GM19240 (cell line): Measurements from ENCODE around the gene ARHGAP32.
"Not testable (repeated sequence)": the region's sequence is repeated elsewhere in the genome, so short reads cannot be mapped to it uniquely, and the experiment has no call there.

Experiments
- DNase-seq: peaks from one replicate; pipeline ENCODE4 v3.0.0; 2011; ENCODE audit warnings: low spot score; ENCODE audit not compliant: insufficient read length

ARHGAP32 gene

DNA sequence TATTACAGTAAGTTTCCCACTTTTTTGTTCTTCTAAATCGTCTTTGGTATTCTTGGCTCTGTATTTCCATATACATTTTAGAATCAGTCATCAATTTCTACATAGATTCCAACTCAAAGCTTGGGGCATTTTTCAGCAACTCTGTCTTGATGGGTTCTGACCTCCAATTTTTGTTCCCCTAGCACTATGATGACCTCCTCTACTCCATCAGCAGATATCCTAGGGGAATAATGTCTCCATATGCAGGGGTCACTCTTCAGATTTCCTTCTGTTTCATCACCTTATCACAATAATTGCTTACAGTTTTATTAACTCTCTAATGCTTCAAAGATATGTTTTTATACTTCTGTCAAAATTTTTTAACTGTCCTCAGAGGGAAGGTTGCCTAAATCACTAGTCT lies 158.1 kb downstream of the ARHGAP32 start:
- DNase-seq = no peak

DNA sequence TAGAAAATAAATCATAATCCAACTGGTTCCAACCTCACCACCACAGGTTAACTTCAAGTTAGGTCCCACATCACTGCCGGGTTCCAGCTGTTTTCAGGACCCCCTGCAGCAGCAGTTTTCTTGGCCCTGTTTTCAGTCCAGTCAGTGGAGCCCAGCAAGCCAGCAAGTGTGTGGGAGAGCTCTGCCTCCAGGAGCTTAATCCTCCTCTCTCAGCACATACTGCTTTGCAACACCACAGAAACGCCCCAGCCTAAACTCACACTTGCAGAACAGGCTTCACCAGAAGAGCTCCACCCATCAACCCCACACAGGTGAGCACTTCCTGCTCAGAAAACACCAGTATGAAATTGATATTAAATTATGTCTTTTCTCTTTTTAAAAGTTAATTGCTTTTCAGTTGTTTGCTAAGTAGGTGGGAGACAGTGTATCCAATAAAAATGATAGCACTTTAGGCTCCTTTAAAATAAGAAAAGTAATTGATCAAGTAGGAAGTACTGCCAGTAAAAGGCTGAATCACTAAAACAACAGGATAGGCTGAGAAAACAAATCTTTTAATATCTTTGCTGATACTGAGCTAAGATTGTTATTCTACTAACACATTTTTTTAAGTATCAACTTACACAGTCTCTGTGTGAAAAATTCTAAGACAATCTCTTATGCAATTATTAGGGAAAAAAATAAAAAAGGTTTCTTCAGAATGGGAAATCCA lies 168.0 kb downstream of the ARHGAP32 start:
- no peak for DNase-seq

DNA sequence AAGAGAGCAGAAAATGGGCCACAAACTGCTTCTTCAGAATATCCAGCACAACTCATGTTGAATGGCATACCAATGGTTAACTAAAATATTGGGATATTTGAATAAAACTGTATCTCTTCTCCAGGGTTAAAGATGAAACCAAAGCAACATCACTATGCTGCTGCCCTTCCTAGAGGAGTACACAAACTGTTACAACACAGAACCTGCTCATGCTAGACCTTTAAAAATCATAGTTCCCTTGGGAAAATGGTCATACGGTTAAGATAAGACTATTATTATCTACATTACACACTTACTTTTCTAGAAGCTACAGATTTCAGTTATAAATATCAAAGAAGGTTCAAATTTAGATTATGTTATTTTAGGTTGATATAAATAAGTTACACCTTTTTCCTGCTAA lies 170.8 kb downstream of the ARHGAP32 start:
- DNase-seq = no peak

DNA sequence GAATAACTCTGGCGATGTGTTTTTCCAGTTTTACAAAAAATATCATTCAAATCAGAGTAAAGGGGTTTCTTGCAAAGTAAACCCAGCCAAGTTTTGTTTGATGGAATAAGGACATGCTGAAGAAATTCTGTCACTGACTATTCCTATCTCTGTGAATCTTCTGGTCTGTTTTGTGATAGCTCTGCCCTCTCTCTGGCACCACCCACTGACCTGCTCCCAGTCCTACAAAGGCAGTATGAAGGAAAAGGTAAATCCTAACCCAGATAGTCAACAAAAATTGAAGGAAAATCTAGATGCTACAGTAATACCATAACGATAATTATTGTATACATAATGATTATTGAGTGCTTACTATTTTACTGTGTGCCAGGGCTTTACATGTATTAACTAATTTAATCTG lies 173.1 kb downstream of the ARHGAP32 start:
- DNase-seq = no peak

DNA sequence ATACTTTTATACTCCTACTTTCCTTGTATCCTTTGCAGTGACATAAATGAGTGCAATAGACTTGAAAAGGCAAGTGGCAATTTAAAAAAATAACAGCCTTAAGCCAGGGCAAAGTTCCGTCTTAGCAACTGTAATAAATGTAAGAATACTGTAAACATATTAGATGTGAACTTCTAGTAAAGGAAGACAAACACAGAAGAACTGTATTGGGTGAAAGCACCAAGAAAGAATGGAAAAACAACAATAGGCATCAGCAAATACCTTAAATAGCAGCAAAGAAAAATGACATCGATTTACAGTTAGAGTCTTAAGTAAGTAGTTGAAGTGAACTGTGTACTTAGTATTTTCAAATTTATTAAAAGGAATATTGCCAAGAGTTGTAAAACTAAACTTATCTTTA lies 174.0 kb downstream of the ARHGAP32 start:
- no peak for DNase-seq

DNA sequence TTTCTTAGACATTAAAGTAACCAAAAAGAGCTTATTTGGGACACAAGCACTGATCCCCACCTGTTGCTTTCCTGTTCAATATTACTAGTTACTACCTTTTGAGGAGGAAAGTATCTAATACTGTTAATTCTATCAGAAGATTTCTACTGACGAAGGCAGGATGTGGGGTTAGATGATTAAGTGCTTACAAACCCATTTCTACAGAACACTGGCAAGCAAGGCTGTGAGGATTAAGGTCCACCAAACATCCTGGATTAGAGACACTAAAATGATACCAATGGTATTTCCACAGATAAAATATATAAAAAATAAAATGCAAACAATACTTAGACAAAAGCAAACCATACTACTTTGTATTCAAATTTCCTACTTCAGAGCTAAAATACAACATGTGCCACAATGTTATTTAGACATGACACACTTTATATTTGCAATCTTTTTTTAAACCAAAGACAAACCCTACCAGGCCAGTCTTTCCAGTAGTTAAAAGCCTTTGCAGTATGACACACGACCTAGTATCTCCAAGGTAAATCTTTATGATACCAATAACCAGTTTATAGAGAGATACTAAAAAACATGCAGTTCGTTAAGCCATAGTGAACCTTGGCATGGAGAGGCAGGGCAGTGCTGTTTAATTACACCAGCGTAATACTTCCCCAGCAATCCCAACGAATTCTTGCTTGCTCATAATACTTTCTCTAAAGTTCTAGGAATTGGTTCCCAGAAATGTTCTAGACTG lies 178.2 kb downstream of the ARHGAP32 start:
- DNase-seq = no peak

DNA sequence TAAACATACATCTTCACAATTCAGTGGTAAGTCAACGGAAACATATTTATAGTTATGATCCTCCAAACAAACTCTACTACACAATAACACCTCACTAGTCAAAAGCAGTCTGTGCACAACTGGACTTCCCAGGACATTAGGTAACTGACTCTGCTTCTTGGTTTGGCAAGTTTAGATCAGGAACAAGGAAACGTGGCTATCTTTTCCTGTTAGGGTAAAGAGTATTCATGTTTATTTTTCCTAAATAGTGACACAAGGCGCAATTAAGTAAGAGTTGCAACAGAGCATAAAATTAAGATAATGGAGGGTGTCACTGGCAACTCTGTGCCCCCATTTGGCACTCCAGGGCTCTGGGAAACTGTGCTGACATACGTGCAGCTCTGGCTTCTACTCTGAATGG lies 179.2 kb downstream of the ARHGAP32 start:
- no peak for DNase-seq

DNA sequence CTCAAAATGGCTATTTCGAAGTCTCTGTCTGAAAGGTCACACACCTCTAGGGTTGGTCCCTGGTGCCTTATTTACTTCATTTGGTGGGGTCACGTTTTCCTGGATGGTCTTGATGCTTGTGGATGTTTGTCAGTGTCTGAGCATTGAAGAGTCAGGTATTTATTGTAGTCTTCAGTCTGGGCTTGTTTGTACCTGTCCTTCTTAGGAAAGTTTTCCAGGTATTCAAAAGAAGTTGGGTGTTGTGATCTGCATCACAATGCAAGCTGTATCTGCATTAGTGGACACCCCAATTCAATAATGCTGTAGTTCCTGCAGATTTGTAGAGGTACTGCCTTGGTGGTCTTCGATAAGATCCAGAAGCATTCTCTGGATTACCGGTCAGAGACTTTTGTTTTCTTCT lies 186.0 kb downstream of the ARHGAP32 start:
- DNase-seq = no peak

DNA sequence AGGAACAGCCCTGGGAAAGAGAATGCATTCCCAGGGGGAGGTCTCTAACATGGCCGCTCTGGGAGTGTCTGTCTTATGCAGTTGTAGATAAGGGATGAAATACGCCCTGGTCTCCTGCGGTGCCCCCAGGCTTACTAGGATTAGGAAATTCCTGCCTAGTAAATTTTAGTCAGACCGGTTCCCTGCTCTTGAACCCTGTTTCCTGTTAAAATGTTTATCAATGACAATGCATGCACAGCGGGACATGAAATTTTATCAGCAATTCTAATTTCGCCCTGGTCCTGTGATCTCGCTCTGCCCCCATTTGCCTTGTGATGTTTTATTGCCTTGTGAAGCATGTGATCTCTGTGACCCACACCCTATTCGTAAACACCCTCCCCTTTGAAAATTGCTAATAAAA lies 193.0 kb downstream of the ARHGAP32 start:
- DNase-seq = not testable (repeated sequence)

DNA sequence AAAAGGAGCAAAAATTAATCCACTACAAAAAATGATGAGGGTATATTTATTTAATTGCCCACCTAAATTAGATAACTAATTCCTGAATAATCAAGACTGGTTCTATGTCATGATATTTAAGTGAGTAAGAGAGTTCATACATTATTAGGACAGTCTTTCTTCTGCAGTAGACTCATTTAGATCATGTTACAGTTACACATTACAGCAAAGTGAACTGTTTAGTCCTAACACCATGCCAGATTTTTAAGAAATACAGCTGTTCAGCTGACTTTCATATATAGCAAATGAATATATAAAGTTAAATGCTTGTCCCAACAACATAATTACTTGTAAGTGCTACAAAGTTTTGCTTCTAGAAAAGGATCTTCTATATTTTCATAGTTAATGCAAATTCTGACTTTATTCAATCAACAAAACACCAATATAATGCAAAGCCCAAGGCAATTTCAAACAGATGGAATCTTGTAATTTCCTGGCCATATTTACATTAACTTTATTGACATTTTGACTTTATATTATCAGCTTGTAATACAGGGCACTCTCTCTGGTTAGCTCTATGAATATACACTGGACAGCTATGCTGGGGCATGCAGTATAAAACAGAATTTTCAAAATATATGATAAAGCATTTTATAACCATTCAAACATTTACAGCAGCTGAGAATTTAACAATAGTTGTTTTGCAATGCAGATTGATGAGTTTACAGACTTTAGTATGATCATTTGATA lies 203.7 kb downstream of the ARHGAP32 start:
- no peak for DNase-seq

DNA sequence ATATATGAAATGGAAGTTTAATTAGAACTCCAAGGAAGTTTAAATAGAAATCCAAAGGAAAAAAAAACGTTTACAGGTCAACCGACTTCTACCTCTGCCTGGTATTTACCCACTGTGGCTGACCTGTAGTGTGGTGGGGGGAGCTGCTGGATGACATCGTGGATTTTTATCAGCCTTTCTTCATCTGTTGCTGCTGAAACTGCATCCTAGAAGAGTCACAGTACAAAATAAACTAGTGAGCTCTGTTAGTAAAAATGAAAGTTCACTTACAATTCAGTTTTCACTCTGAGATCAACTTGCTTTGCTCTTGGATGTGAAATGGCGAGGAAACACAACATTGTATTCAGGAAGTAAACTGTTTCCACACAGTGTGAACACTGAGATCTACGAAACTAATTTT lies 206.2 kb downstream of the ARHGAP32 start:
- DNase-seq = no peak

DNA sequence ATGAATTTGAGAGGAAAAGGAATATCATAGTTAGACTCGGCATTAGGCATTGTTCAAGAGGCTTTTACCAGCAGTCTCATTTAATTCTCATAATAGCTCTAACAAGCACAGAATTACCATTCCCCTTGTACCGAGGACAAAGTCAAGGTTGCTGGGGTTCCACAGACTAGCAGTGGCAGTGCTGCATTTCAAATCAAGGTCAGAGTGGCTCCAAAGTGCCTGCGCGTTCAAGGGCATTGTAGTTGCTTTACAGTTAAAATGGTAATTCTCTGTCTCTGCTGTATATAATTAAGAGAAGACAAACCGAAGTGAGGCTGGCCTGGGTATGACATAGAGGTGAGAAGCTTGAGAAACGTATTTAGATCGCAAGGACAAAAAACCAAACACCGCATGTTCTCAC lies 209.1 kb downstream of the ARHGAP32 start:
- no peak for DNase-seq

DNA sequence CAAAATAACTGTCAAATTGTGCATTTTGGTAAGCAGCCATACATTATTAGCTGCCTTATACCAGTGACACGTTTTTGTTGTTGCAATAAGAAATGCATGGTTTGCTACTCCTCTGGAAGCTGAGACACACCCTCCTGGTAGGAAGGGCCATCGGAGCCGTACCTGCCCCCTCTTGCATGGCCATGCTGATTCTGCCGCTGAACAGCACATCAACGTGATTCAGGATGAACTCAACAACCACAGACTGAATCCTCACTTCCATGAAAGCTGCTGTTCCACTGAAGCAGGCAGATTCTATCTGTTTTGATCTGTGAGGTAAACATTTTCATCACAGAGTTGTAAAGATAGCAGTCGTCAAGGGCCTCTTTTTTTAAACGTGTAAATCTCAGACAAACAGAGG lies 210.9 kb downstream of the ARHGAP32 start:
- no peak for DNase-seq

DNA sequence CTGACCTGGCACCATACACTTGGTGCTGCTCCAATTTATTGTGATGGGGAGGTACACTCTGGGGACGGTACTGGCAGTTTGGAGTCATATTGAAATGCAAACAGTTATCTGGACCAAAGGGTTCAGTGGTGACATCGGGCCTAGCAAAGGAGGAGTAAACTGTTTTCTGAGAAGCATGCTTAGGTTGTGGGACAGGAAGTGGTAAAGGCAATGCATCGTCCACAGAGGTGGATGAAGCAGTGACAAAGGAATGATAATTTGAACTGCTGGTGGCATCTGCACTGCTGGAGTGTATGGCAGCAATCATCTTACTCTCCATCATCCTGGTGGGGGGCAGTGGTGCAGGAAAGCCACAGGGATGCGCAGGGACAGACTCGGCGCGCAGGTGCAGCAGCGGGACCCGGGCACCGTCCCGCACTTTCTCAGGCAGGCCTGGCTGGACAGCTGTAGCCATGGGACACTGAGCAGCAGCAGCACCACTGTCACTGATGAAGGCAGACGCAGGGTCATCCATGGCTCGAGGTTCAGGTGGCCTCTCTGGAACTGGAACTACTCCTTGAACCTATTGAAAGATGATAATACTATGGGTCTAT lies 221.4 kb downstream of the ARHGAP32 start:
- no peak for DNase-seq

DNA sequence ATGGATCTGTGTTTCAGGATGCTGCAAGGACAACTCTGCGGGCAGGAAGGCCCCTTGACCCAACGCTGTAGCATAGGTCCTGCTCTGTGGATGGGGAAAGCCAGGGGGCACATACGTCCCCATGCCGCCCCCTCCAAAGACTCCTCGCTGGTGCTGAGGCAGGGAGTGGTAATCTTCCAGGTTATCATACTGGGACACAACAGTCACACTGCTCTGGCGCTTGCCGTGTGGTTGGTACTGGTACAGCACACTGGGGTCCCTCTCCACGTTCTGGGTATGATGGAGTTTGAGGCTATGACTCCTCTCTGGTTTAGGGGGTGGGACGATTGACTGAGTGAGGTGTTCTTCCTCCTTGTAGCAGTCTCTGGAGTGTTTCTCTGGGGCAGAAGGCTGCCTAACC lies 223.2 kb downstream of the ARHGAP32 start:
- no peak for DNase-seq

DNA sequence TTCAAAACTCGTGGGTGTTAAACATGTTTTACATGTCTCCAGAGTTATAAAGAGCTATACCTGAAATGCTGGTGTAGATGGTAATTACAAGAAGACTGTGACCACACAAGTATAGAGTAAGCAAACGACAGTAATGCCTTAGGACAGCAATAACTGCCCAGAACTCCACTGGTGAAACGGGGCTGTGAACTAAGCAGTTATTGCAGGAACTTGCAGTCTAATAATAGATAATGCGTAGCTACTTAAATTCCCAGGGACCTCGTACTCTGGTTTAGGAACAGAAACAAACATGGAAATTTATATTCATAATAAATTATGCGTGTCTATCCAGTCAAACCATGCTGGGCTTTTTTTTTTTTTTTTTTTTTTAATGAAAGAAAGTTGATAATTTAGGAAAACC lies 224.5 kb downstream of the ARHGAP32 start:
- no peak for DNase-seq

DNA sequence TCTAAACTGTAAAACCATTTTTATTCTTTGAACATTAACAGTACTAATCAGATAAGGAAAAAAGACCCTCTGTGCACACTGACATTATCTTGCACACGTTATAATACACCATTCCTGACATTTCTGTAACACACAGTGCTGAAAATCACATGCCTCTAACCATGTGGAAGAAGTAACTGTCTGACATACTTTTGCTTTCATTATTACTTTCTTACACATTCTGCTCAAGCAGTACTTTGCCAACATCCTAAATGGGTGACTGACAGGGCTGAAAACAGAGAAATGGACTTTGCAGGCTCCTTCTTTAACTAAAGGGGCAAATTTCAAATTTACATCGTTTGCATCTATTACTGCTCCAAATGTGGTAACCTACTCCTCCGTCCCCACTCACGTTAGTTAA lies 226.6 kb downstream of the ARHGAP32 start:
- peak; percentile 29 for DNase-seq

DNA sequence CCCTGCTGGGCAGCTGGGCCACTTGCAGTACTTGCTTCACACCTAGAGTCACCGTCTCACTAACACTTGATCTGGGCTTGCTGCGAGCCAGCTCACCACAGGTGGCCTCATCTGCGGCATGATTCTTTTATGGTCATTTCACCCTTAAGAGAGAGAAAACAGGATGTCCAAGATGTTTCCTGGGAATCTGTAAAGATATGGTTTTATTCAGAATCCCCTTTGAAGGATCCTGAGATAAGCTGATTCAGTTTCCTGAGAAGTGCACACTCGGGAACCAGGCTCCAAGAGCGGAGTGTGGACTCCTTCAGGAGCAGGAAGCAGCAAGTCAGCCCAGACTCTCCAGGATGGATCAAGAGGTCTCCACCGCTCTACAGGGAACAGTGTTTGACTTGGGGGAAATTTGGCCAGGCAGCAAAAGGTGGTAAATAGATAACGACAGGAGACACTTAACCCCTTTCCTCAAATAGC lies 227.6 kb downstream of the ARHGAP32 start:
- no peak for DNase-seq

DNA sequence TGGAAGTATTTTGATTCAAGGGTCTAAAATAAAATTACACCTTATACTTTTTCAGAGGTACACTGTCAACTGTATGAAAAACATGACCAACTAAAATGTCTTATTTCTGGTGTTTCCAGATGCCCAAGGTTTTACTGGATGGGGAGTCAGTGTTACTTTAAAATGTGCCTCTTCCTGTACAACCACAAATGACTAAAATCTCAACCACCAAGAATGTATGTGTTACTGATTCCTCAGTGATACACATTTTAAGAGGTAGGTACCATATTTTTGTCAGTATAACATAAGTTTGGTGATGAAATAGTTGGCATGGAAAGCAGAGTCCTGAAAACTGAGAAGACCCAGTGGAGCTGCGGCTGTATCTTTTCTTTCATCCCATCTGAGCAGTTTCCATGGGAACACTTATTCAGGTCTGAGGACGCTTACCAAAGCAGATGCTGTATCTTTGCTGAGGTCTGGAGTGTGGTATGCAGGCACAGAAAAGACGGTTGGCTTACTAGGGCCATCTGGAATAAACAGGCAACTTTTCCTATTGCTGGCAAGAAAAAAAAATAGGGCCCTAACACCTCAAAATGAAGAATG lies 228.3 kb downstream of the ARHGAP32 start:
- no peak for DNase-seq

DNA sequence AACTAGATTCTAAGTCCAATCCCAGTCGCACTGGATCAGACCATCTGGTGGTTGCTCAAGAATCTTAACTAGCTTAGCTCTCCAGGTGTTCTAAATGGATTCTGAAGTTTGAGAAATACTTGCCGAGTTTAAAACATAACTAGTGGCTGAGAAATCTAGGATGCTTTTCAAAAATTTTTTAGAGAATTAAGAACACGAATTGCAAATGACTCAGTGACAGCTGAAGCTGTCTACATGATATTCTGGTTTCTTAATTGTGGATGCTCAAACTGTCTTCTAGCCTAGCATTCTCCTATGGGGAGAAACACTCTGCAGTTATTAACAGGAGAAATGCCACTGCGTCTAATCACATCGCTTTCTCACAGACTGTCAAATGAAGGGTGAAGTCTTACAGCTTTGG lies 229.2 kb downstream of the ARHGAP32 start:
- no peak for DNase-seq

DNA sequence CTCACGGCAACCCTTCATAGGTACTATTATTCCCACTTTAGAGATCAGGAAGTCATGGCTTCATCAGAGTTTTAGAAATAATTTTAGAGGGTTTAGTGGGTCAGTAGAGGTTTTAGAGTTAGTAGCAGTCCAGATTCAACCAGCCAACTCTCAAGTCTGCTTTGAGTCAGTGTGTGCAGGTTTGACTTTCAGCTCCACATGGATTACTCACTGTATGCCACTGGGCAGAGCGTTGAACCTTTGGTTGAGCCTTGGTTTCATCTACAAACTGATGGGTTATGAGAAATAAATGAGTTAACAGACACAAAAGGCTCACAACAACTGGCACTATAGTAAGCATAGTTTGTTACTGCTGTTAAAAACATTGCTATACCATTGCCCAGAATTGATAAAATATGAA lies 230.5 kb downstream of the ARHGAP32 start:
- no peak for DNase-seq

DNA sequence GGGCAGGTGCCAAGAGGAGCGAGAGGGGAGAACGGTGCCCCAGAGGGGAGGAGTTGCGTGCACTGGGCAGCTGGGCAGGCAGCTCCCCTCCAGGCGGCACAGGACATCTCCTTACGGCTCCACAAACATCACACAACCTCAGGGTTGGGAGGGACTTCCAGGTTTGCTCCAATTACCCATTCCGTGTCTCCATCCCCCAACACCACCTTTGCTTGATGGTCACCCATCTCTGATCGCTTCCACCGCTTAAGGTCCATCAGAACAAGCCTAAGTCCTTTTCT lies 235.0 kb downstream of the ARHGAP32 start:
- DNase-seq = no peak
